ENCODE data around the gene ASGR2. TPM values are rescaled to one million over a fixed set of nuclear protein-coding genes. Genes with fewer than 3 reads are reported as not detected.

ASGR2 gene
- total and polyA plus RNA-seq, 2 of the 13 experiments (the other 11 are each of a cell fraction or from before 2014, with no cell fraction given) = 320 to 754 TPM

DNA sequence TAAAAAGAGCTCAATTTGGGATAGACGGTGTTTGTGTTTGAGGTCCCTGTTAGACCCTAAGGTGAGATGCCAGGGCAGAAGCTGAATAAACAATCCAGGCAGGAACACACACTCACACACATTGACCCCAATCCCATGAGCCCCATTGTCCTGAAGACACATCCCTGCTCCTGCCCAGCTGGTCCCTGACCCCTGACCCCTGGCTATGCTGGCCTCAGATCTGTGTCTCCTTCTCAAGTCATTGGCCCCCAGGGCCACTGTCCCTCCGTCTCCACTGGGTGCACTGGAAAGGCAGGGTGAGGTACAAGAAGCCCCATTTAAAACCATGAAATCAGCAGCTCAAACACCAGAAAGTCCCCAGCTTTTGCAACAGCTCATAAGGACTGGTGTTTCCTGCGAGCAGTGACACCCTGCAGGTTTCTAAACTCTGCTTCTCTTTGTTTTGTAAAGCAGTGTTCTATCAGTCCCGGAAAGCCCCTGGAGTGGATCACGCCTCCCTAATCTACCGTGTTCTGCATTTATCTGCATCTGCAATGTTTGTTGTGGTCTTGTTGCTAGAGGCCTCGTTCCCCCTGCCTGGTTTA is 18.0 kb upstream of the ASGR2 start (continued):
- TF ChIP-seq SSRP1 (CRISPR knock-in tag; IDR thresholded peaks at IDR 0.05) = no peak
- TF ChIP-seq MIER3 (CRISPR knock-in tag; IDR thresholded peaks at IDR 0.05; ENCODE audit: borderline replicate concordance) = no peak
- TF ChIP-seq FOXK2 (IDR thresholded peaks at IDR 0.05) = no peak
- no peak for TF ChIP-seq ZNF580 (CRISPR knock-in tag; IDR thresholded peaks at IDR 0.05; ENCODE audit: borderline replicate concordance, low read depth)
- TF ChIP-seq HBP1 (CRISPR knock-in tag; IDR thresholded peaks at IDR 0.05; ENCODE audit: low read depth) = no peak
- no peak for TF ChIP-seq ZNF740 (CRISPR knock-in tag; IDR thresholded peaks at IDR 0.05)
- no peak for TF ChIP-seq ZNF652 (CRISPR knock-in tag; IDR thresholded peaks at IDR 0.05; ENCODE audit: borderline replicate concordance, low read depth)
- TF ChIP-seq DNMT3B (CRISPR knock-in tag; conservative IDR thresholded peaks at IDR 0.05) = no peak
- no peak for TF ChIP-seq ZBTB1 (CRISPR knock-in tag; IDR thresholded peaks at IDR 0.05; ENCODE audit: borderline replicate concordance)
- no peak for TF ChIP-seq ZBTB37 (CRISPR knock-in tag; IDR thresholded peaks at IDR 0.05)
- TF ChIP-seq REL (CRISPR knock-in tag; conservative IDR thresholded peaks at IDR 0.05) = no peak
- peak; percentile 36; the same call in 1 of the 2 replicates for TF ChIP-seq MYC (CRISPR knock-in tag; IDR thresholded peaks at IDR 0.05; ENCODE audit: borderline replicate concordance)
- TF ChIP-seq HIVEP1 (CRISPR knock-in tag; IDR thresholded peaks at IDR 0.05) = no peak
- TF ChIP-seq XRCC5 (optimal IDR thresholded peaks at IDR 0.05; ENCODE audit: low read length) = peak; percentile 40
- TF ChIP-seq, protein P1, sequence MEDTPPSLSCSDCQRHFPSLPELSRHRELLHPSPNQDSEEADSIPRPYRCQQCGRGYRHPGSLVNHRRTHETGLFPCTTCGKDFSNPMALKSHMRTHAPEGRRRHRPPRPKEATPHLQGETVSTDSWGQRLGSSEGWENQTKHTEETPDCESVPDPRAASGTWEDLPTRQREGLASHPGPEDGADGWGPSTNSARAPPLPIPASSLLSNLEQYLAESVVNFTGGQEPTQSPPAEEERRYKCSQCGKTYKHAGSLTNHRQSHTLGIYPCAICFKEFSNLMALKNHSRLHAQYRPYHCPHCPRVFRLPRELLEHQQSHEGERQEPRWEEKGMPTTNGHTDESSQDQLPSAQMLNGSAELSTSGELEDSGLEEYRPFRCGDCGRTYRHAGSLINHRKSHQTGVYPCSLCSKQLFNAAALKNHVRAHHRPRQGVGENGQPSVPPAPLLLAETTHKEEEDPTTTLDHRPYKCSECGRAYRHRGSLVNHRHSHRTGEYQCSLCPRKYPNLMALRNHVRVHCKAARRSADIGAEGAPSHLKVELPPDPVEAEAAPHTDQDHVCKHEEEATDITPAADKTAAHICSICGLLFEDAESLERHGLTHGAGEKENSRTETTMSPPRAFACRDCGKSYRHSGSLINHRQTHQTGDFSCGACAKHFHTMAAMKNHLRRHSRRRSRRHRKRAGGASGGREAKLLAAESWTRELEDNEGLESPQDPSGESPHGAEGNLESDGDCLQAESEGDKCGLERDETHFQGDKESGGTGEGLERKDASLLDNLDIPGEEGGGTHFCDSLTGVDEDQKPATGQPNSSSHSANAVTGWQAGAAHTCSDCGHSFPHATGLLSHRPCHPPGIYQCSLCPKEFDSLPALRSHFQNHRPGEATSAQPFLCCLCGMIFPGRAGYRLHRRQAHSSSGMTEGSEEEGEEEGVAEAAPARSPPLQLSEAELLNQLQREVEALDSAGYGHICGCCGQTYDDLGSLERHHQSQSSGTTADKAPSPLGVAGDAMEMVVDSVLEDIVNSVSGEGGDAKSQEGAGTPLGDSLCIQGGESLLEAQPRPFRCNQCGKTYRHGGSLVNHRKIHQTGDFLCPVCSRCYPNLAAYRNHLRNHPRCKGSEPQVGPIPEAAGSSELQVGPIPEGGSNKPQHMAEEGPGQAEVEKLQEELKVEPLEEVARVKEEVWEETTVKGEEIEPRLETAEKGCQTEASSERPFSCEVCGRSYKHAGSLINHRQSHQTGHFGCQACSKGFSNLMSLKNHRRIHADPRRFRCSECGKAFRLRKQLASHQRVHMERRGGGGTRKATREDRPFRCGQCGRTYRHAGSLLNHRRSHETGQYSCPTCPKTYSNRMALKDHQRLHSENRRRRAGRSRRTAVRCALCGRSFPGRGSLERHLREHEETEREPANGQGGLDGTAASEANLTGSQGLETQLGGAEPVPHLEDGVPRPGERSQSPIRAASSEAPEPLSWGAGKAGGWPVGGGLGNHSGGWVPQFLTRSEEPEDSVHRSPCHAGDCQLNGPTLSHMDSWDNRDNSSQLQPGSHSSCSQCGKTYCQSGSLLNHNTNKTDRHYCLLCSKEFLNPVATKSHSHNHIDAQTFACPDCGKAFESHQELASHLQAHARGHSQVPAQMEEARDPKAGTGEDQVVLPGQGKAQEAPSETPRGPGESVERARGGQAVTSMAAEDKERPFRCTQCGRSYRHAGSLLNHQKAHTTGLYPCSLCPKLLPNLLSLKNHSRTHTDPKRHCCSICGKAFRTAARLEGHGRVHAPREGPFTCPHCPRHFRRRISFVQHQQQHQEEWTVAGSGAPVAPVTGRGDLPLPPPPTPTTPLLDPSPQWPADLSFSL (CRISPR knock-in tag; IDR thresholded peaks at IDR 0.05) = peak; percentile 28; the same call in 1 of the 2 replicates
- TF ChIP-seq NR2F1 (CRISPR knock-in tag; IDR thresholded peaks at IDR 0.05) = peak; percentile 71 to 87
- TF ChIP-seq CREM (IDR thresholded peaks at IDR 0.05) = no peak
- no peak for TF ChIP-seq CREM (CRISPR knock-in tag; IDR thresholded peaks at IDR 0.05)
- no peak for TF ChIP-seq TFDP2 (CRISPR knock-in tag; IDR thresholded peaks at IDR 0.05)
- no peak for TF ChIP-seq PLRG1 (conservative IDR thresholded peaks at IDR 0.05)
- 0 out of 2 replicates have a peak, but pooled peaks have one; percentile 27 for TF ChIP-seq BRD4 (CRISPR knock-in tag; IDR thresholded peaks at IDR 0.05)
